Neuron (in vitro differentiated cells): ENCODE data around the gene ROR1.

Source experiments
- H2AFZ ChIP-seq: one replicate; pipeline ENCODE4 v1.6.1; 2013; ENCODE audit warnings: low read depth, mild to moderate bottlenecking, inconsistent platforms, low read length, moderate library complexity
- H3K27me3 ChIP-seq: one replicate; pipeline ENCODE4 v1.6.1; 2013; ENCODE audit warnings: low read length; ENCODE audit not compliant: insufficient read depth
- H3K36me3 ChIP-seq: one replicate; pipeline ENCODE4 v1.6.1; 2013; ENCODE audit warnings: low read length; ENCODE audit not compliant: insufficient read depth
- H3K4me1 ChIP-seq: one replicate; pipeline ENCODE4 v1.6.1; 2013; ENCODE audit warnings: low read length; ENCODE audit not compliant: insufficient read depth
- H3K4me3 ChIP-seq: 2 replicates; pipeline ENCODE4 v1.5.1; 2013; ENCODE audit warnings: mild to moderate bottlenecking, low read length, moderate library complexity
- H3K9me3 ChIP-seq: one replicate; pipeline ENCODE4 v1.6.1; 2013; ENCODE audit warnings: low read length

The ROR1 gene

GRCh38 chr1:63971557-63971956 is 197.7 kb downstream of the ROR1 start:
- Histone ChIP-seq H3K4me3 (no peak overlapping the region), H3K27me3 (no peaks in the 10 kb centered on the region), H3K4me1 (no peaks in the 10 kb centered on the region)

GRCh38 chr1:63973005-63973419 is 199.2 kb downstream of the ROR1 start:
- Histone ChIP-seq H3K4me3 (no peak overlapping the region), H3K36me3 (no peaks in the 10 kb centered on the region), H2AFZ (no peak overlapping the region), H3K27me3 (no peaks in the 10 kb centered on the region), H3K4me1 (no peaks in the 10 kb centered on the region), H3K9me3 (no peaks in the 10 kb centered on the region)

More at GRCh38 chr1:63971557-63971956, 197.7 kb downstream of the ROR1 start:
- no peak overlapping the region for H2AFZ ChIP-seq
- no peaks in the 10 kb centered on the region for H3K9me3 ChIP-seq
- H3K36me3 ChIP-seq: no peaks in the 10 kb centered on the region

GRCh38 chr1:63974966-63975365 is 201.1 kb downstream of the ROR1 start:
- H3K4me3 ChIP-seq: no peak overlapping the region
- no peaks in the 10 kb centered on the region for H3K9me3 ChIP-seq
- no peaks in the 10 kb centered on the region for H3K27me3 ChIP-seq
- H2AFZ ChIP-seq: no peak overlapping the region
- H3K36me3 ChIP-seq: no peaks in the 10 kb centered on the region
- no peaks in the 10 kb centered on the region for H3K4me1 ChIP-seq

- Histone ChIP-seq H3K4me3 (no peak overlapping the region), H3K36me3 (no peaks in the 10 kb centered on the region), H2AFZ (no peak overlapping the region), H3K9me3 (no peaks in the 10 kb centered on the region), H3K4me1 (no peaks in the 10 kb centered on the region), H3K27me3 (no peaks in the 10 kb centered on the region)
Observed at GRCh38 chr1:63975481-63975880, 201.7 kb downstream of the ROR1 start.

- Histone ChIP-seq H2AFZ (no peak overlapping the region), H3K4me3 (no peak overlapping the region), H3K36me3 (no peaks in the 10 kb centered on the region), H3K4me1 (no peaks in the 10 kb centered on the region), H3K9me3 (no peaks in the 10 kb centered on the region), H3K27me3 (no peaks in the 10 kb centered on the region)
Observed at GRCh38 chr1:63976006-63976405, 202.2 kb downstream of the ROR1 start.

GRCh38 chr1:63977466-63977865 is 203.6 kb downstream of the ROR1 start:
- Histone ChIP-seq H3K4me3 (no peak overlapping the region), H3K27me3 (no peaks in the 10 kb centered on the region), H2AFZ (no peak overlapping the region), H3K9me3 (no peaks in the 10 kb centered on the region), H3K36me3 (no peaks in the 10 kb centered on the region), H3K4me1 (no peaks in the 10 kb centered on the region)

- H3K4me1 ChIP-seq: no peaks in the 10 kb centered on the region
Observed at GRCh38 chr1:63980740-63981407, 207.1 kb downstream of the ROR1 start.

GRCh38 chr1:63981408-63981773 is 207.6 kb downstream of the ROR1 start:
- Histone ChIP-seq H3K4me1 (no peaks in the 10 kb centered on the region), H3K9me3 (no peaks in the 10 kb centered on the region), H2AFZ (no peak overlapping the region), H3K4me3 (no peak overlapping the region), H3K36me3 (no peaks in the 10 kb centered on the region), H3K27me3 (no peaks in the 10 kb centered on the region)

More at GRCh38 chr1:63980740-63981407, 207.1 kb downstream of the ROR1 start:
- Histone ChIP-seq H3K9me3 (no peaks in the 10 kb centered on the region), H3K4me3 (no peak overlapping the region), H3K36me3 (no peaks in the 10 kb centered on the region), H2AFZ (no peak overlapping the region), H3K27me3 (no peaks in the 10 kb centered on the region)

- no peak overlapping the region for H2AFZ ChIP-seq
- no peaks in the 10 kb centered on the region for H3K4me1 ChIP-seq
- no peak overlapping the region for H3K4me3 ChIP-seq
- no peaks in the 10 kb centered on the region for H3K9me3 ChIP-seq
- H3K27me3 ChIP-seq: no peaks in the 10 kb centered on the region
- no peaks in the 10 kb centered on the region for H3K36me3 ChIP-seq
Observed at GRCh38 chr1:63982201-63982600, 208.4 kb downstream of the ROR1 start.

- Histone ChIP-seq H3K9me3 (no peaks in the 10 kb centered on the region), H3K4me3 (no peak overlapping the region), H3K4me1 (no peaks in the 10 kb centered on the region), H3K36me3 (no peaks in the 10 kb centered on the region), H3K27me3 (no peaks in the 10 kb centered on the region), H2AFZ (no peak overlapping the region)
Observed at GRCh38 chr1:63983391-63984256, 209.8 kb downstream of the ROR1 start.

- no peaks in the 10 kb centered on the region for H3K9me3 ChIP-seq
- no peak overlapping the region for H2AFZ ChIP-seq
- no peaks in the 10 kb centered on the region for H3K27me3 ChIP-seq
- no peaks in the 10 kb centered on the region for H3K36me3 ChIP-seq
- H3K4me3 ChIP-seq: no peak overlapping the region
- no peaks in the 10 kb centered on the region for H3K4me1 ChIP-seq
Observed at GRCh38 chr1:63984257-63984929, 210.6 kb downstream of the ROR1 start.

- no peaks in the 10 kb centered on the region for H3K9me3 ChIP-seq
- H3K4me1 ChIP-seq: no peaks in the 10 kb centered on the region
- H3K36me3 ChIP-seq: no peaks in the 10 kb centered on the region
- H3K4me3 ChIP-seq: no peak overlapping the region
- H3K27me3 ChIP-seq: no peaks in the 10 kb centered on the region
- H2AFZ ChIP-seq: no peak overlapping the region
Observed at GRCh38 chr1:63984930-63985290, 211.1 kb downstream of the ROR1 start.

- H3K4me1 ChIP-seq: no peaks in the 10 kb centered on the region
- H3K36me3 ChIP-seq: no peaks in the 10 kb centered on the region
- H3K4me3 ChIP-seq: no peak overlapping the region
- no peak overlapping the region for H2AFZ ChIP-seq
- no peaks in the 10 kb centered on the region for H3K27me3 ChIP-seq
- H3K9me3 ChIP-seq: no peaks in the 10 kb centered on the region
Observed at GRCh38 chr1:63987014-63987627, 213.3 kb downstream of the ROR1 start.
